Stimulated activated CD4-positive, alpha-beta T cell treated with anti-CD3 and anti-CD28 coated beads, TNF-alpha, amount 100 ng/mL, for 4 hours (primary cell): ENCODE results near the gene TRIM26.
"Not testable (repeated sequence)": the region's sequence is repeated elsewhere in the genome, so short reads cannot be mapped to it uniquely, and the experiment has no call there.

Experiments
- DNase-seq, 3 experiments: peaks; one replicate each; pipeline ENCODE4 v3.0.0-alpha.2; 2020; ENCODE audit warnings: low read depth in 3 of 3

Gene TRIM26

GRCh38 chr6:30154709-30155519 lies 58.3 kb downstream of the TRIM26 start:
- no peak for DNase-seq

GRCh38 chr6:30154061-30154460 lies 59.1 kb downstream of the TRIM26 start:
- DNase-seq: no peak

- no peak for DNase-seq
Observed at GRCh38 chr6:30152910-30153610, 60.1 kb downstream of the TRIM26 start.

- DNase-seq: no peak
Observed at GRCh38 chr6:30152016-30152673, 61.1 kb downstream of the TRIM26 start.

- DNase-seq: no peak
Observed at GRCh38 chr6:30151580-30151979, 61.6 kb downstream of the TRIM26 start.

GRCh38 chr6:30150671-30151395 lies 62.4 kb downstream of the TRIM26 start:
- DNase-seq: no peak

GRCh38 chr6:30149858-30150550 lies 63.2 kb downstream of the TRIM26 start:
- DNase-seq: no peak

- DNase-seq: no peak
Observed at GRCh38 chr6:30149234-30149633, 64.0 kb downstream of the TRIM26 start.

- DNase-seq: no peak
Observed at GRCh38 chr6:30147096-30147495, 66.1 kb downstream of the TRIM26 start.

GRCh38 chr6:30145818-30146217 lies 67.4 kb downstream of the TRIM26 start:
- DNase-seq: no peak

- no peak for DNase-seq
Observed at GRCh38 chr6:30144811-30145210, 68.4 kb downstream of the TRIM26 start.

GRCh38 chr6:30143780-30144179 lies 69.4 kb downstream of the TRIM26 start:
- no peak for DNase-seq

- DNase-seq: no peak
Observed at GRCh38 chr6:30142665-30143064, 70.5 kb downstream of the TRIM26 start.

- not testable (repeated sequence) for DNase-seq
Observed at GRCh38 chr6:30140240-30140639, 73.0 kb downstream of the TRIM26 start.

- DNase-seq: no peak
Observed at GRCh38 chr6:30136570-30137286, 76.5 kb downstream of the TRIM26 start.

GRCh38 chr6:30135757-30136156 lies 77.4 kb downstream of the TRIM26 start, which contains the start of gene TRIM40:
TSS of gene TRIM40 (plus strand) at chr6:30136140. CDS start at chr6:30137037, 897 bp downstream.
- DNase-seq: no peak

GRCh38 chr6:30135147-30135546 lies 78.1 kb downstream of the TRIM26 start:
- DNase-seq: no peak
